HepG2 (cell line): ENCODE results near the gene HSPA14. TPM values are rescaled to one million over a fixed set of nuclear protein-coding genes. Genes with fewer than 3 reads are reported as not detected.
A peak's percentile ranks its signal among the peaks of the same experiment; 100 is the strongest.

ENCODE experiments used
- DNMT1 ChIP-seq: sonication (generic); formaldehyde crosslinking; IDR thresholded peaks from 2 replicates; pipeline ENCODE4 v1.5.1; 2020; ENCODE audit warnings: mild to moderate bottlenecking, missing genetic modification reagents
- GPBP1L1 ChIP-seq: sonication (generic); formaldehyde crosslinking; IDR thresholded peaks from 2 replicates; pipeline ENCODE4 v1.5.0; 2020; ENCODE audit warnings: mild to moderate bottlenecking, missing genetic modification reagents
- NFAT5 ChIP-seq: sonication (generic); formaldehyde crosslinking; IDR thresholded peaks from 2 replicates; pipeline ENCODE4 v1.4.0; 2020; ENCODE audit warnings: missing genetic modification reagents
- PRPF4 ChIP-seq: fragments of 200-400 bp; formaldehyde crosslinking; IDR thresholded peaks from 2 replicates; pipeline ENCODE4 v1.6.1; 2016; ENCODE audit warnings: low read length, low read depth; ENCODE audit not compliant: poor library complexity, severe bottlenecking
- REPIN1 ChIP-seq: sonication (generic); formaldehyde crosslinking; IDR thresholded peaks from 2 replicates; pipeline ENCODE4 v1.8.0; 2022; ENCODE audit warnings: missing genetic modification reagents, low read depth, mild to moderate bottlenecking, borderline replicate concordance
- SMYD3 ChIP-seq: sonication (generic); formaldehyde crosslinking; IDR thresholded peaks from 2 replicates; pipeline ENCODE4 v1.8.1; 2023; ENCODE audit warnings: mild to moderate bottlenecking, missing genetic modification reagents
- SRSF9 ChIP-seq: fragments of 200-400 bp; formaldehyde crosslinking; IDR thresholded peaks from 2 replicates; pipeline ENCODE4 v1.6.1; 2018; ENCODE audit warnings: borderline replicate concordance, mild to moderate bottlenecking, low read depth, low read length; ENCODE audit not compliant: insufficient read depth, poor library complexity, severe bottlenecking
- ZFP90 ChIP-seq: sonication (generic); formaldehyde crosslinking; IDR thresholded peaks from 2 replicates; pipeline ENCODE4 v1.8.0; 2022; ENCODE audit warnings: missing genetic modification reagents, mild to moderate bottlenecking, inconsistent platforms, borderline replicate concordance
- ZNF343 ChIP-seq: sonication (generic); formaldehyde crosslinking; IDR thresholded peaks from 2 replicates; pipeline ENCODE4 v1.4.0; 2020; ENCODE audit warnings: mild to moderate bottlenecking, missing genetic modification reagents
- ZNF878 ChIP-seq: sonication (generic); formaldehyde crosslinking; IDR thresholded peaks from 2 replicates; pipeline ENCODE4 v1.8.1; 2023; ENCODE audit warnings: mild to moderate bottlenecking, missing genetic modification reagents, moderate library complexity
- polyA plus RNA-seq, 8 experiments: library from polyadenylated mRNA; depleted of rRNA in 3 of 8; stranded (reverse) in 7 of 8; unstranded in 1 of 8; fragments of >200 nt; fragmentation: Illumina TruSeq in 4 of 8; extraction: Trizol in 4 of 8; gene quantifications; 2 replicates each; pipeline versions ENCODE4 v1.2.1 to v1.2.3, GENCODE V29; 2011 to 2016; ENCODE audit warnings: low read depth in 4 of 8, missing spikeins in 1 of 8, mixed read lengths in 1 of 8; ENCODE audit not compliant: insufficient read depth in 1 of 8
- total RNA-seq, 5 experiments: library from RNA; depleted of rRNA; stranded (reverse); fragments of >200 nt; fragmentation: Illumina TruSeq; extraction: Trizol; gene quantifications; 2 replicates each; pipeline ENCODE4 v1.2.3, GENCODE V29; 2016; ENCODE audit warnings: low read depth in 1 of 5
- TF ChIP-seq, protein P1 (sequence below): sonication (generic); formaldehyde crosslinking; IDR thresholded peaks from 2 replicates; pipeline ENCODE4 v1.4.0; 2020; ENCODE audit warnings: missing genetic modification reagents
- TF ChIP-seq, protein P2 (sequence below): sonication (generic); formaldehyde crosslinking; IDR thresholded peaks from 2 replicates; pipeline ENCODE4 v1.4.0; 2020; ENCODE audit warnings: mild to moderate bottlenecking, missing genetic modification reagents
- TF ChIP-seq, protein P3 (sequence below): IDR thresholded peaks from 2 replicates; pipeline ENCODE4 v1.4.0; 2020; ENCODE audit warnings: mild to moderate bottlenecking, missing genetic modification reagents

Gene HSPA14
- total and polyA plus RNA-seq, 2 of the 13 experiments (the other 11 are each of a cell fraction or from before 2014, with no cell fraction given), result 10.7 to 29.8 TPM

DNA sequence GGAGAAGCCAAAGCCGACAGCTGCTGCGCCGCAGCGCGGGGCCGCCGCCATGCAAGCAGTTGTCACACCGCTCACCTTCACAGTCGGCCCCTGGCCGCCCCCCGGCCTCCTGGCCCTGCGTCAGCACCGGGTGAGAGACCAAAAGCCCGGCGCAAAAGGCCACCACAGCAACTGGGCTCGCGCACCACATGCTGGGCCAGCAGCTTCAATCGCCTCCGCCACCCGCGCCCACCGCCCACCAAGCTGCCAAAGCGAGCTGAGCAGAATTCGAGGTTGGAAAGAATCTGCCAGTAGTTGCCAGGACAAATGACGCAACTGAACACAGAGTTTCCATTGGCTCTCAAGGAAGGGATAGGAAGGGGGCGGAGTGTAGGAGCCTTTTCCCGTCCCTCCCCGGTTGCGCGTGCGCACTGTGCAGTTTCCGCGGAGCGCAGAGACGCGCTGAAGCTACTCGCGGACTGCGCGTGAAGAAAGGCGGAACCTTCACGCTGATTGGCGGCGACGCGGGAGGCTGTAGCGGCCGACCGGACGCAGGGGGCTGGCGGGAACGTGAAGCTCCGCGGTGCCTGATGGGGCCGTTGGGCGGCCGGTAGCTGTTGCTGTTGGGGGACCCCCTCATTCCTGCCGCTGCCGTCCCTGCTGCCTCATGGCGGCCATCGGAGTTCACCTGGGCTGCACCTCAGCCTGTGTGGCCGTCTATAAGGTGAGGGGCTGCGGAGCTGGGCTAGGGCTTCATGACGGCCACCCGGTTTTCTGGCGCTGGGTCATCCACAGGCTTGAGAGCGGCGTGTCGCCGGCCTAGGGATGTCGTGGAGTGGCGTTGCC is at the start of gene HSPA14, which contains the start of the genes CDNF and MSANTD7 (continued):
- TF ChIP-seq, protein P1, sequence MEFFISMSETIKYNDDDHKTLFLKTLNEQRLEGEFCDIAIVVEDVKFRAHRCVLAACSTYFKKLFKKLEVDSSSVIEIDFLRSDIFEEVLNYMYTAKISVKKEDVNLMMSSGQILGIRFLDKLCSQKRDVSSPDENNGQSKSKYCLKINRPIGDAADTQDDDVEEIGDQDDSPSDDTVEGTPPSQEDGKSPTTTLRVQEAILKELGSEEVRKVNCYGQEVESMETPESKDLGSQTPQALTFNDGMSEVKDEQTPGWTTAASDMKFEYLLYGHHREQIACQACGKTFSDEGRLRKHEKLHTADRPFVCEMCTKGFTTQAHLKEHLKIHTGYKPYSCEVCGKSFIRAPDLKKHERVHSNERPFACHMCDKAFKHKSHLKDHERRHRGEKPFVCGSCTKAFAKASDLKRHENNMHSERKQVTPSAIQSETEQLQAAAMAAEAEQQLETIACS (CRISPR knock-in tag), result no peak
- TF ChIP-seq, protein P2, sequence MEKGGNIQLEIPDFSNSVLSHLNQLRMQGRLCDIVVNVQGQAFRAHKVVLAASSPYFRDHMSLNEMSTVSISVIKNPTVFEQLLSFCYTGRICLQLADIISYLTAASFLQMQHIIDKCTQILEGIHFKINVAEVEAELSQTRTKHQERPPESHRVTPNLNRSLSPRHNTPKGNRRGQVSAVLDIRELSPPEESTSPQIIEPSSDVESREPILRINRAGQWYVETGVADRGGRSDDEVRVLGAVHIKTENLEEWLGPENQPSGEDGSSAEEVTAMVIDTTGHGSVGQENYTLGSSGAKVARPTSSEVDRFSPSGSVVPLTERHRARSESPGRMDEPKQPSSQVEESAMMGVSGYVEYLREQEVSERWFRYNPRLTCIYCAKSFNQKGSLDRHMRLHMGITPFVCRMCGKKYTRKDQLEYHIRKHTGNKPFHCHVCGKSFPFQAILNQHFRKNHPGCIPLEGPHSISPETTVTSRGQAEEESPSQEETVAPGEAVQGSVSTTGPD (CRISPR knock-in tag), result no peak
- TF ChIP-seq SRSF9, result no peak
- TF ChIP-seq, protein P3, sequence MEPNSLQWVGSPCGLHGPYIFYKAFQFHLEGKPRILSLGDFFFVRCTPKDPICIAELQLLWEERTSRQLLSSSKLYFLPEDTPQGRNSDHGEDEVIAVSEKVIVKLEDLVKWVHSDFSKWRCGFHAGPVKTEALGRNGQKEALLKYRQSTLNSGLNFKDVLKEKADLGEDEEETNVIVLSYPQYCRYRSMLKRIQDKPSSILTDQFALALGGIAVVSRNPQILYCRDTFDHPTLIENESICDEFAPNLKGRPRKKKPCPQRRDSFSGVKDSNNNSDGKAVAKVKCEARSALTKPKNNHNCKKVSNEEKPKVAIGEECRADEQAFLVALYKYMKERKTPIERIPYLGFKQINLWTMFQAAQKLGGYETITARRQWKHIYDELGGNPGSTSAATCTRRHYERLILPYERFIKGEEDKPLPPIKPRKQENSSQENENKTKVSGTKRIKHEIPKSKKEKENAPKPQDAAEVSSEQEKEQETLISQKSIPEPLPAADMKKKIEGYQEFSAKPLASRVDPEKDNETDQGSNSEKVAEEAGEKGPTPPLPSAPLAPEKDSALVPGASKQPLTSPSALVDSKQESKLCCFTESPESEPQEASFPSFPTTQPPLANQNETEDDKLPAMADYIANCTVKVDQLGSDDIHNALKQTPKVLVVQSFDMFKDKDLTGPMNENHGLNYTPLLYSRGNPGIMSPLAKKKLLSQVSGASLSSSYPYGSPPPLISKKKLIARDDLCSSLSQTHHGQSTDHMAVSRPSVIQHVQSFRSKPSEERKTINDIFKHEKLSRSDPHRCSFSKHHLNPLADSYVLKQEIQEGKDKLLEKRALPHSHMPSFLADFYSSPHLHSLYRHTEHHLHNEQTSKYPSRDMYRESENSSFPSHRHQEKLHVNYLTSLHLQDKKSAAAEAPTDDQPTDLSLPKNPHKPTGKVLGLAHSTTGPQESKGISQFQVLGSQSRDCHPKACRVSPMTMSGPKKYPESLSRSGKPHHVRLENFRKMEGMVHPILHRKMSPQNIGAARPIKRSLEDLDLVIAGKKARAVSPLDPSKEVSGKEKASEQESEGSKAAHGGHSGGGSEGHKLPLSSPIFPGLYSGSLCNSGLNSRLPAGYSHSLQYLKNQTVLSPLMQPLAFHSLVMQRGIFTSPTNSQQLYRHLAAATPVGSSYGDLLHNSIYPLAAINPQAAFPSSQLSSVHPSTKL (CRISPR knock-in tag), result no peak
- peak; percentile 88 for TF ChIP-seq ZFP90
- TF ChIP-seq REPIN1, result peak; percentile 63; the same call in 1 of the 2 replicates
- no peak for TF ChIP-seq ZNF878 (CRISPR knock-in tag)
- TF ChIP-seq DNMT1 (CRISPR knock-in tag), result 0 out of 2 replicates have a peak, but pooled peaks have one; percentile 34
- no peak; the same call in 1 of the 2 replicates for TF ChIP-seq NFAT5 (CRISPR knock-in tag)
- TF ChIP-seq SMYD3 (CRISPR knock-in tag), result no peak
- TF ChIP-seq GPBP1L1 (CRISPR knock-in tag), result no peak
- no peak for TF ChIP-seq PRPF4
- TF ChIP-seq ZNF343 (CRISPR knock-in tag), result peak; percentile 11; the same call in 1 of the 2 replicates
